HG02970 (cell line): ENCODE data around the gene MARS1.
"Not testable (repeated sequence)": the region's sequence is repeated elsewhere in the genome, so short reads cannot be mapped to it uniquely, and the experiment has no call there.

Experiments
- ATAC-seq: cut with Tn5 transposase; IDR thresholded peaks from one replicate; pipeline ENCODE4 v1.9.1; 2021; ENCODE audit warnings: mild to moderate bottlenecking, moderate library complexity, moderate number of reproducible peaks; ENCODE audit not compliant: unreplicated experiment, low FRiP score

MARS1 gene

DNA sequence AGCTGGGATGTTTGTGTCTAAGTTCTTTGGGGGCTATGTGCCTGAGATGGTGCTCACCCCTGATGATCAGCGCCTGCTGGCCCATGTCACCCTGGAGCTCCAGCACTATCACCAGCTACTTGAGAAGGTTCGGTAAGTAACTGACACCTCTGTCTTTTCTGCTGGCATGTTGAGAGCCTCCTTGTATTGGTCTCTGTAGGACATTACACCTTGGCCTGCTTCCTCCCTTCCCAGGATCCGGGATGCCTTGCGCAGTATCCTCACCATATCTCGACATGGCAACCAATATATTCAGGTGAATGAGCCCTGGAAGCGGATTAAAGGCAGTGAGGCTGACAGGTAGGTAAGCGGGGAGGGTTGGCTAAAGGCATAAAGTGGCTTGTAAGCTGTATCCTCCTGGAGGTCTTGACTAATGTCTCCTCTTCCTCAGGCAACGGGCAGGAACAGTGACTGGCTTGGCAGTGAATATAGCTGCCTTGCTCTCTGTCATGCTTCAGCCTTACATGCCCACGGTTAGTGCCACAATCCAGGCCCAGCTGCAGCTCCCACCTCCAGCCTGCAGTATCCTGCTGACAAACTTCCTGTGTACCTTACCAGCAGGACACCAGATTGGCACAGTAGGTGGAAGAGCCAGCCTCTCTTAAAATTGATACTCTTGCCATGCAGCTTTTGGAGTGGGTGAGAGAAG is 27.0 kb downstream of the MARS1 start:
- ATAC-seq, result no peak

GRCh38 chr12:57515408-57515933 is 27.6 kb downstream of the MARS1 start:
- no peak for ATAC-seq

- ATAC-seq, result no peak
These were observed 28.2 kb downstream of the MARS1 start for GRCh38 chr12:57515934-57516541.

DNA sequence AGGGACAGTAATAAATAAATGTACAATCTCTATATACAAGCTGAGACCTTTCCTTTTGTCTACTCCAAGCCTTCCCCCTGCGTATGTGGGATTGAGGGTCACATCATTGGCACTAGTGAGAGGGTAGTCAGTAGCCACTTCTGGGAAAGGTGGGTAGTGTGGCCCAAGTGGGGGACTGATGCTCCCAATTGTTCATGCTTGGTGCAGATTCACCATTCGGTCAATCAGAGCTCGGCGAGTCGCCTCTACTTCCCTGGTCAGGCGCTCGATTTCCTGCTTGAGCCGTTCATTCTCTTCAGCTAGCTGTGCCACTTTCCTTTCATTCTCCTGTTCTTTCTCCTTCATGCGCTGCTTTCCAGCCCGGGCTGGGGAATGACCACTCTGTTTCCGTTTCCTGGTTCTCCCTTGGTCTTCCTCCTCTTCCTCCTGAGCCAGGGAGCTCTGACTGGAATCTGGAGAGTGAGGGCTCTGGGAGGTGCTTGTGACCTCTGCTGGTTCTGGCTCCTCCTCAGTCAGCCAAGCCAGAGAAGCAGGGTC is 28.8 kb downstream of the MARS1 start:
- no peak for ATAC-seq

- ATAC-seq, result no peak
These were observed 29.3 kb downstream of the MARS1 start for GRCh38 chr12:57517187-57517586.

- not testable (repeated sequence) for ATAC-seq
These were observed 29.9 kb downstream of the MARS1 start for GRCh38 chr12:57517718-57518117.

GRCh38 chr12:57518176-57518919 is 30.5 kb downstream of the MARS1 start:
- ATAC-seq, result no peak

DNA sequence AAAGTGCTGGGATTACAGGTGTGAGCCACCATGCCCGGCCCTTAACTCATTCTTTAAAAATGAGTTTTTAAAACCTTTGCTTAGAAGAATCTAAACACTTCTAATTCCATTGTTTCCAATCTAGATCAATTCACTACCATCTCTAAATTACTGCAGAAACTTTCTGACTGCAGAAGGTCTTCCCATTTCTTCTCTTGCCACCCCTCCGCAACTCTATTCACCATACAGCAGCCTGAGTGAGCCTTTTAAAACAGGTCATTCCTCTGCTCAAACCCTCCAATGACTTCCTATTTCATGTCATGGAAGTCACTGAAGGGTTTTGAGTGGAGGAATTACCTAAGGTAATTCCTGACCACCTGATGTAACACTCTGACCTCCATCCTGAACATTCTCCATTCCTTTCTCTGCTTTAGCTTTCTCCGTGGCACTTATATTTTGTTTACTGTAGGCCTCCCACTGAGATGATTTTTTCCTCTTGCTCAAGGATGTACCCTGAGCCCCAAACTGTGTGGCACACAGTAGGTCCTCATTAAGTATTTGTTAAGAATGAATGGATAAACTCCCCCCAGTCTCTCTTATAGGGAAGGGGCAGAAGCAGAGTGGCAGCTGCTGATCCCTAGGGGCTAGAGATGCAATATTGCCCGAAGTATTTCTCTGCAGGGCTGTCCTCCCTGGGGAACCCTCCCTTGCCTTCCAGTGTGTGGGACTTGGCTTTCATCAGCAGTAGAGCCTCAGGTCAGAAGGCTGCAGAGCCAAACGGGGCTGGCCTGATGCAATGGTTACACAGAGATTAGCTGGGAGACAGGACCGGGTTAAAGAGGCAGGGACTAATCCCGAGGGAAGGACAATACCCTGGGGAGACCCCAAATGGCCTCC is 31.3 kb downstream of the MARS1 start:
- no peak for ATAC-seq

GRCh38 chr12:57519796-57520052 is 31.9 kb downstream of the MARS1 start:
- ATAC-seq, result peak; percentile 1

DNA sequence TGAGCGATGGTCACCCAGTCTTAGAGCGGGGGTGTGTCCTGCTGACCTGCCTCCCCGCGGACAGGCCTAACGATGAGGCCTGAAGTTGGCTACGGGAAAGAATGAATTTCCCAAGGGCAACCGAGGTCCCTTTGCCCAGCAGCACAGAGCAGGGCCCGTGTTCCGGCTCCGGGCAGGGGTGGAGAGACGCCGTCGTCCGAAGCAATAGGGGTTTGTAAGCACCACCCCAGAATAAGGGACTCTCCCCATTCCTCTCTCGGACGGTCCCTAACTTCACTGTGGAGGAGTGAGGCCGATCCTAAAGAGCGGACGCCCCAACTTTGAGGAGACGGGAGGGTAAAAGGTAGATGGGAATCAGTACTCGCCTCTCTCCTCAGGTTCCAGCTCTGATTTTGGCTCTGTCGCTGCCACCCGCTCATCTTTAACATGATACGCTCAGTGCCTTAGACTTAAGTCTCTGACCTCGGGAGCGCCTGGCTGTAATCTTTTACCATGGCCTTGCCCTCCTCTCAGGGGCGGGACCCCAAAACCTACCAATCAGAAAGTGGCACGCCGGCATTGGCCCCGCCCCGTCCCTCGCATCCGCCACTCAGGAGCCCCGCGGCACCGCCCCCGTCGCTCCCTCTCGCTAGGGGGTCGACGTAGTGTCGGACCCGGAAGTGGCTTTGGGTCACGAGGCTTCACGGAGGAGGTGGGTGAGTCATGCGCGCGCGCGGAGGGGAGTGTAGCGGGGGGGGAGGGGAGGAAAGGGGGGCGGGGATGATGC is 32.4 kb downstream of the MARS1 start, which contains the start of gene DDIT3:
DDIT3 (minus strand) TSS at position 462 of the 766 bp plus-strand sequence. CDS start 3,108 bp downstream, outside the sequence.
- peak; percentile 60 for ATAC-seq

DNA sequence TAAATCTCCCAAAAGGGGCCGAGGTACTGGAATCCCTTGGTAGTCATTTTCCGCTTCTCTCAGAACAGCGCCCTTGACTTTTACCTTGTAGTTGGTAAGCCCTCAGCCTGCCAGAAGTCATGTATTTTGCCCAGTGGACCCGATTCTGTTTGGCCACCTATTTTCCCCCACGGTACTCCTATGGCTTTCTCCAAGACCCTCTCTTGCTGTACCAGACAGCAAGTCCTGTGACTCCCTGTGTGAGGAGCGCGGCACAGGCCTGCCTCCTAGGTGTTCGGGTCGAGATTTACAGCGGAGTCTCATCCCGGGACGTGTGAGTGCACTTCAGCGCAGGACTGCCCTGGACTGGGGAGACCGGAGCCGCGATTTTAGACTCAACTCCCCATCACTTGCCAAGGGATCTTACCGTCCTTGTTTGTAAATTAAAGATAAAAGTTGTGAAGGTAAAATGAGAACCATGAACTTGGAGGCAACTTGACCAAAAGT is 33.7 kb downstream of the MARS1 start:
- no peak for ATAC-seq

DNA sequence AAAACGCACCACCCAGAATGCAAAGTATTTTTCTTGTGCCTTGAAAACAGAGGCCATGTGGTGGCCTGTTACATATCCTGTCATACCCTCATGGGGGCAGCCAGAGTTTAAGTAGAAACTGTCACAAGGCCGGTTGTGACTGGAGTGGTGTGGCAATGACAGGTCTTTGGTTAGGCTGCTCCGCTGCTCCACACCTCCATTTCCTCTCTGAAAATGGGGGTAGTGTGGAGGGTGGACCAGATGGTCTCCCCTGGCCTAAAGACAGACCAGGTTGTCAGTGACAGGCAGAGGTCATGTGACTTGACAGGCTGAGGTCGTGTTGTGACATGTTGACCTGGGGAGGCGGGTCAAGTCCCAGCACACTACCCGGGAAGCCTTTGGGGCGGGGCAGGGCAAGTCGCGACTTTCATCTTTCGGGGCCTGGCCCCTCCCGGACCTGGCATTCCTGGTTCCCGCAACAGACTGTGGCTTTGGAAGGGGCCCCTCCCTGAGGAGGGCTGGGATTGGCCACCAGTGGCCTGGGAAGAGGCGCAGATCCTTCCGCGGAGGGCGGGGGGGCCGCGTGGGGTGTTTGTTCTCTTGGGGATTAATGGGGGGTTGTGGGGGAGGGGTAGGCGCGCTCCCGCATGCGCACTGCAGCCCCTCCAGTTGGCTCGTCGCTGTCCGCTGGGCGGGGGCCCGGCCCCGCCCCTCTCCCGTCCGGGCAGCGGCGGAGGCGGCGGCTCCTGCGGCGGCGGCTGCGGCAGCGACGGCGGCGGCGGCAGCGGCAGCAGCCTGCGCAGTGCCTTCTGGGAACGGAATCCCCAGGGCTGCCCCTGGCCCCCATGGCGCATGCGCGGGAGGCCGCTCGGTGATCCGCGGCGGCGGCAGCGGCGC is 34.4 kb downstream of the MARS1 start, which contains the start of gene MBD6:
MBD6 (plus strand) TSS at position 814 of the 876 bp plus-strand sequence. CDS start 1,480 bp downstream, outside the sequence.
- ATAC-seq, result peak; percentile 40

DNA sequence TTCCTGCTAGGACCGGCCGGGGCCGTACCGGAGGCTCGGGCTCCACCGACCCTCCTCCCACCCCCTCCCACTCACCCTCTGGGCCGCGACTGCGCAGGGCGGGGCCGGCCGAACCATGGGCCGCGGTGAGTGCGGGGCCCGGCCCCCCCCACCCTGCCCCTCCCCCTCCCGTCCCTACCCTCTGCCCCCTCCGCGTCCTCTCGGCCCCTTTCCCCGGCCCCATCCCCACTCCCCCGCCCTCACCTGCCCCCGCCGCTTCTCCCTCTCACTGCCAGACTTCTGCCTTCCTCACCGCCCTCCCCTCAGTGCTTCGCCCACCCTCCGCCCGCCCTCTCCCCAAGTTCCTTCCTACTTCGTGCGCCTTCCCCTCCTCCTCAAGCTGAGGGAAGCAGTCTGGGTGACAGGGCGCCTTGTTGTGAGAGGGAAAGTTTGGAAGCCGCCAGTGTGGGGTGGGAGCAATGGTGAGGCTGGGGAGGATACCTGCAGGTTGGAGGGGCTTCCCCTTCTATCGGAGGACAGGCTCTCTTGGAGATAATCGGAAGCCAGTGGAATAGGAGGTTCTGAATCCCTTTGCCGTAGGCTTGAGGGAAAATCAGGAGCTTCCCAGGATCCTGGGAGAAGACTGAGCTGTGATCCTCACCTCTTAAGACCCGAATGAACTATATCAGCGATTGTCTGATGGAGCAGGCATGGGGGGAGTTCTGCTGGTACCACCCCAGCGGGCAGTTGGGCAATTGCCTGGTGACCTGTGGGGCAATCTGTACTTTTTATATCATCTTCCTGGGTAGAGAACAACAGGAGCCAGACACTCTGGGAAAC is 35.2 kb downstream of the MARS1 start:
- no peak for ATAC-seq

- ATAC-seq, result no peak
These were observed 36.1 kb downstream of the MARS1 start for GRCh38 chr12:57523706-57524614.

GRCh38 chr12:57524814-57525614 is 37.1 kb downstream of the MARS1 start:
- no peak for ATAC-seq
